Naive thymus-derived CD8-positive, alpha-beta T cell (primary cell): ENCODE data around the gene MOAP1. TPM values are rescaled to one million over a fixed set of nuclear protein-coding genes. Genes with fewer than 3 reads are reported as not detected.

ENCODE experiments used
- ATAC-seq, 2 donors: fragments of 150-1000 bp; cut with Tn5 transposase in 1 of 2; sonication (Bioruptor Pico), chemical (Tn5 transposase) in 1 of 2; 1 replicate in 1 of 2; 2 replicates in 1 of 2; pipeline ENCODE4 v1.10.0; 2021; ENCODE audit warnings: mild to moderate bottlenecking in 2 of 2, moderate library complexity in 2 of 2
- POLR2A ChIA-PET: fragments of 350-600 bp; sonication (Branson Sonifier 250); formaldehyde crosslinking; loops from one replicate; lab custom pipeline; 2021; ENCODE audit warnings: antibody characterized with exemption; lab: Charles Lee
- DNase-seq, 10 donors: peaks; one replicate each; pipeline versions ENCODE4 v3.0.0 to v3.0.0-alpha.2; 2020 to 2022
- H3K27ac Mint-ChIP-seq, 10 donors: one replicate each; pipeline ENCODE4 v1.8.0; 2020 to 2022; ENCODE audit warnings: mild to moderate bottlenecking in 10 of 10, mixed read lengths in 10 of 10, moderate library complexity in 4 of 10, inconsistent platforms in 1 of 10
- H3K27me3 Mint-ChIP-seq, 5 donors: one replicate each; pipeline ENCODE4 v1.8.0; 2021 to 2022; ENCODE audit warnings: mixed read lengths in 5 of 5
- H3K36me3 Mint-ChIP-seq, 3 donors: one replicate each; pipeline ENCODE4 v1.8.0; 2020 to 2022; ENCODE audit warnings: mixed read lengths in 3 of 3, mild to moderate bottlenecking in 2 of 3, inconsistent platforms in 1 of 3
- H3K4me1 Mint-ChIP-seq, 4 donors: one replicate each; pipeline ENCODE4 v1.8.0; 2021 to 2022; ENCODE audit warnings: mixed read lengths in 4 of 4
- H3K4me3 Mint-ChIP-seq, 10 donors: one replicate each; pipeline ENCODE4 v1.8.0; 2020 to 2022; ENCODE audit warnings: mild to moderate bottlenecking in 10 of 10, mixed read lengths in 10 of 10, moderate library complexity in 6 of 10, inconsistent platforms in 1 of 10
- H3K9me3 Mint-ChIP-seq, 9 donors: one replicate each; pipeline ENCODE4 v1.8.0; 2020 to 2022; ENCODE audit warnings: mixed read lengths in 9 of 9, mild to moderate bottlenecking in 3 of 9, inconsistent platforms in 1 of 9, moderate library complexity in 1 of 9
- polyA plus RNA-seq, 3 donors: library from polyadenylated mRNA; unstranded; fragments of 300-500 nt; fragmentation: Illumina TruSeq; gene quantifications; one replicate each; pipeline ENCODE4 v1.2.3, GENCODE V29; 2021
- total RNA-seq, 8 experiments: library from RNA in 2 of 8; stranded (reverse) in 2 of 8; gene quantifications; one replicate each; pipeline ENCODE4 v1.2.3 and lab custom pipeline; 2021 to 2026

The MOAP1 gene
- total and polyA plus RNA-seq, 5 experiments from 2014 or later: 56.8 to 75.0 (median 58.7) TPM

- H3K9me3 Mint-ChIP-seq: no peaks in the 10 kb centered on the region
- H3K4me1 Mint-ChIP-seq: peaks cover 19 to 55% (median 42%) of the 10 kb centered on the region in 4 donors
- DNase-seq (peak in 2 of 10 donors; percentile 11 to 22), ATAC-seq (peak; percentile 2 to 19)
- POLR2A ChIA-PET: interaction anchor here (1.0 to 2.7 kb wide), 5 partner anchors 23 to 127 kb away, joined by 3 to 36 read pairs (median 3); partner anchors contain the start of genes LYSET and MOAP1
- H3K27me3 Mint-ChIP-seq: no peaks in the 10 kb centered on the region
- peak overlapping the region in 9 of 10 donors; percentile 18 to 96 (median 73) for H3K27ac Mint-ChIP-seq
- peak overlapping the region; percentile 74 to 100 (median 96) for H3K4me3 Mint-ChIP-seq
- peaks cover 0 to 26% (median 7%) of the 10 kb centered on the region in 3 donors for H3K36me3 Mint-ChIP-seq
Measured at GRCh38 chr14:93207468-93208308, 23.0 kb upstream of the MOAP1 start.

- Mint-ChIP-seq H3K27me3 (no peaks in the 10 kb centered on the region), H3K4me3 (peak within 1 kb of the TSS; percentile 74 to 100 (median 96)), H3K27ac (peak within 1 kb of the TSS; percentile 83 to 96 (median 94)), H3K4me1 (peaks cover 19 to 55% (median 43%) of the 10 kb centered on the region in 4 donors), H3K36me3 (peaks cover 0 to 20% (median 2%) of the 10 kb centered on the region in 3 donors), H3K9me3 (no peaks in the 10 kb centered on the region)
- DNase-seq: peak; percentile 77 to 91 (median 83)
- peak; percentile 93 to 96 for ATAC-seq
- POLR2A ChIA-PET: interaction anchor here (1.0 to 2.7 kb wide), 6 partner anchors 20 to 127 kb away, joined by 3 to 36 read pairs (median 3); partner anchors contain the start of genes LYSET and MOAP1
Measured at GRCh38 chr14:93206793-93207467, 22.2 kb upstream of the MOAP1 start, which contains the start of the genes GON7 and UBR7. TSS of gene GON7 (minus strand) at chr14:93207065. CDS start at chr14:93207037, 28 bp downstream. TSS of gene UBR7 (plus strand) at chr14:93207256. CDS start at chr14:93207292, 36 bp downstream.

GRCh38 chr14:93201155-93201704 lies 16.5 kb upstream of the MOAP1 start:
- Mint-ChIP-seq H3K27ac (peak overlapping the region in 3 of 10 donors; percentile 35 to 67 (median 41)), H3K4me1 (peaks cover 9 to 24% (median 24%) of the 10 kb centered on the region in 4 donors), H3K9me3 (no peaks in the 10 kb centered on the region), H3K27me3 (no peaks in the 10 kb centered on the region), H3K36me3 (peaks cover 0 to 9% (median 4%) of the 10 kb centered on the region in 3 donors), H3K4me3 (no peak overlapping the region)
- DNase-seq: no peak
- ATAC-seq: no peak
- POLR2A ChIA-PET: interaction anchor here (0.6 kb wide), 1 partner anchor 126 kb away, joined by 3 read pairs; no protein-coding TSS in a partner anchor

- Mint-ChIP-seq H3K9me3 (no peaks in the 10 kb centered on the region), H3K27ac (peak overlapping the region in 1 of 10 donors; percentile 21), H3K27me3 (no peaks in the 10 kb centered on the region), H3K4me1 (peaks cover 4 to 18% (median 17%) of the 10 kb centered on the region in 4 donors), H3K4me3 (no peak overlapping the region), H3K36me3 (peaks cover 0 to 9% (median 4%) of the 10 kb centered on the region in 3 donors)
- ATAC-seq (no peak), DNase-seq (no peak)
- POLR2A ChIA-PET: interaction anchor here (0.6 kb wide), 1 partner anchor 125 kb away, joined by 3 read pairs; no protein-coding TSS in a partner anchor
Measured at GRCh38 chr14:93200553-93200952, 15.9 kb upstream of the MOAP1 start.

GRCh38 chr14:93199031-93199430 lies 14.3 kb upstream of the MOAP1 start:
- Mint-ChIP-seq H3K27me3 (no peaks in the 10 kb centered on the region), H3K4me3 (no peak overlapping the region), H3K36me3 (peaks cover 0 to 5% (median 4%) of the 10 kb centered on the region in 3 donors), H3K27ac (no peak overlapping the region), H3K4me1 (peaks cover 2 to 3% (median 3%) of the 10 kb centered on the region in 4 donors), H3K9me3 (no peaks in the 10 kb centered on the region)
- no peak for ATAC-seq
- no peak for DNase-seq
- POLR2A ChIA-PET: interaction anchor here (0.5 kb wide), 1 partner anchor 10 kb away, joined by 7 read pairs; no protein-coding TSS in a partner anchor

- POLR2A ChIA-PET: interaction anchor here (0.6 to 1.7 kb wide), 3 partner anchors 11 to 185 kb away, joined by 3 to 10 read pairs (median 4); partner anchors contain the start of genes LYSET and MOAP1
- H3K27ac Mint-ChIP-seq: no peak overlapping the region
- H3K4me3 Mint-ChIP-seq: no peak overlapping the region
- peaks cover 0 to 5% (median 1%) of the 10 kb centered on the region in 4 donors for H3K4me1 Mint-ChIP-seq
- no peaks in the 10 kb centered on the region for H3K27me3 Mint-ChIP-seq
- peaks cover 0 to 6% (median 4%) of the 10 kb centered on the region in 3 donors for H3K36me3 Mint-ChIP-seq
- H3K9me3 Mint-ChIP-seq: no peaks in the 10 kb centered on the region
- ATAC-seq (no peak), DNase-seq (no peak)
Measured at GRCh38 chr14:93195316-93195999, 10.8 kb upstream of the MOAP1 start.

- Mint-ChIP-seq H3K9me3 (no peaks in the 10 kb centered on the region), H3K4me1 (peaks cover 14 to 48% (median 40%) of the 10 kb centered on the region in 4 donors), H3K27me3 (no peaks in the 10 kb centered on the region), H3K27ac (peak overlapping the region in 5 of 10 donors; percentile 35 to 98 (median 72)), H3K4me3 (peak overlapping the region in 3 of 10 donors; percentile 60 to 82 (median 68)), H3K36me3 (peaks cover 0 to 30% (median 1%) of the 10 kb centered on the region in 3 donors)
- DNase-seq (no peak), ATAC-seq (no peak)
- POLR2A ChIA-PET: interaction anchor here (1.6 kb wide), 1 partner anchor 20 kb away, joined by 3 read pairs; the partner anchor contains the start of genes GON7 and UBR7
Measured at GRCh38 chr14:93186956-93187355, 2.3 kb upstream of the MOAP1 start.

- peaks cover 17 to 51% (median 42%) of the 10 kb centered on the region in 4 donors for H3K4me1 Mint-ChIP-seq
- H3K9me3 Mint-ChIP-seq: no peaks in the 10 kb centered on the region
- no peaks in the 10 kb centered on the region for H3K27me3 Mint-ChIP-seq
- peaks cover 0 to 35% (median 1%) of the 10 kb centered on the region in 3 donors for H3K36me3 Mint-ChIP-seq
- H3K27ac Mint-ChIP-seq: peak overlapping the region in 9 of 10 donors; percentile 12 to 99 (median 77)
- POLR2A ChIA-PET: interaction anchor here (1.6 kb wide), 1 partner anchor 20 kb away, joined by 3 read pairs; the partner anchor contains the start of genes GON7 and UBR7
- no peak for DNase-seq
- peak overlapping the region; percentile 50 to 91 (median 64) for H3K4me3 Mint-ChIP-seq
- no peak for ATAC-seq
Measured at GRCh38 chr14:93186466-93186865, 1.8 kb upstream of the MOAP1 start.

- peak; percentile 8 to 16 for ATAC-seq
- peaks cover 0 to 31% (median 1%) of the 10 kb centered on the region in 3 donors for H3K36me3 Mint-ChIP-seq
Measured at GRCh38 chr14:93185349-93185720, 638 bp upstream of the MOAP1 start.

GRCh38 chr14:93183596-93184317 lies 940 bp downstream of the MOAP1 start:
- DNase-seq: no peak
- H3K4me3 Mint-ChIP-seq: peak overlapping the region; percentile 81 to 95 (median 87)

More at GRCh38 chr14:93185349-93185720, 638 bp upstream of the MOAP1 start:
- H3K27ac Mint-ChIP-seq: peak overlapping the region; percentile 93 to 99 (median 98)
- POLR2A ChIA-PET: interaction anchor here (0.6 to 2.6 kb wide), 13 partner anchors 9 to 1145 kb away, joined by 3 to 36 read pairs (median 5); partner anchors contain the start of genes GON7, ITPK1, TRIP11 and UBR7
- no peaks in the 10 kb centered on the region for H3K9me3 Mint-ChIP-seq
- peak overlapping the region; percentile 90 to 98 (median 95) for H3K4me3 Mint-ChIP-seq
- DNase-seq: no peak
- H3K27me3 Mint-ChIP-seq: no peaks in the 10 kb centered on the region
- peaks cover 17 to 51% (median 42%) of the 10 kb centered on the region in 4 donors for H3K4me1 Mint-ChIP-seq

More at GRCh38 chr14:93183596-93184317, 940 bp downstream of the MOAP1 start:
- Mint-ChIP-seq H3K4me1 (peaks cover 16 to 40% (median 36%) of the 10 kb centered on the region in 4 donors), H3K9me3 (no peaks in the 10 kb centered on the region), H3K36me3 (peaks cover 0 to 26% (median 1%) of the 10 kb centered on the region in 3 donors), H3K27me3 (no peaks in the 10 kb centered on the region), H3K27ac (peak overlapping the region; percentile 77 to 95 (median 92))
- ATAC-seq: no peak
- POLR2A ChIA-PET: interaction anchor here (1.0 to 2.6 kb wide), 10 partner anchors 11 to 390 kb away, joined by 3 to 36 read pairs (median 6); partner anchors contain the start of genes GOLGA5, GON7, ITPK1 and UBR7
